PC-9 (cell line): Measurements from ENCODE around the gene OXCT1.

Experiments
- CTCF ChIP-seq: fragments of 200-600 bp; sonication (generic); conservative IDR thresholded peaks from 2 replicates; pipeline ENCODE4 v1.6.1; 2017; ENCODE audit warnings: mixed run types, antibody characterized with exemption, mild to moderate bottlenecking, moderate library complexity
- EZH2 ChIP-seq: fragments of 200-600 bp; sonication (generic); IDR thresholded peaks from 2 replicates; pipeline ENCODE4 v1.8.0; 2017; ENCODE audit warnings: antibody characterized with exemption, low read depth

GRCh38 chr5:41883936-41884335 lies 13.7 kb upstream of the OXCT1 start:
- TF ChIP-seq CTCF (no peak), EZH2 (no peak)
